Endothelial cell (in vitro differentiated cells): Measurements from ENCODE around the gene GLB1L2. TPM values are rescaled to one million over a fixed set of nuclear protein-coding genes. Genes with fewer than 3 reads are reported as not detected.

Experiments
- DNase-seq: peaks from one replicate; pipeline ENCODE4 v3.0.0; 2021; ENCODE audit warnings: low spot score
- H3K27ac Mint-ChIP-seq: one replicate; pipeline ENCODE4 v1.8.0; 2021; ENCODE audit warnings: mixed read lengths, inconsistent platforms; ENCODE audit not compliant: unreplicated experiment
- H3K27me3 Mint-ChIP-seq: one replicate; pipeline ENCODE4 v1.8.0; 2021; ENCODE audit warnings: mild to moderate bottlenecking, moderate library complexity, mixed read lengths, inconsistent platforms; ENCODE audit not compliant: unreplicated experiment
- H3K36me3 Mint-ChIP-seq: one replicate; pipeline ENCODE4 v1.8.0; 2021; ENCODE audit warnings: mild to moderate bottlenecking, low read depth, mixed read lengths, inconsistent platforms; ENCODE audit not compliant: unreplicated experiment
- H3K4me1 Mint-ChIP-seq: one replicate; pipeline ENCODE4 v1.8.0; 2021; ENCODE audit warnings: mild to moderate bottlenecking, mixed read lengths, inconsistent platforms; ENCODE audit not compliant: unreplicated experiment
- H3K4me3 Mint-ChIP-seq: one replicate; pipeline ENCODE4 v1.8.0; 2021; ENCODE audit warnings: mild to moderate bottlenecking, mixed read lengths, inconsistent platforms; ENCODE audit not compliant: unreplicated experiment
- H3K9me3 Mint-ChIP-seq: one replicate; pipeline ENCODE4 v1.8.0; 2021; ENCODE audit warnings: mixed read lengths, inconsistent platforms; ENCODE audit not compliant: unreplicated experiment
- CTCF ChIP-seq: fragments of 200-600 bp; sonication (generic); IDR thresholded peaks from one replicate; pipeline ENCODE4 v1.5.0; 2021; ENCODE audit warnings: antibody characterized with exemption; ENCODE audit not compliant: unreplicated experiment
- total RNA-seq: library from RNA; stranded (reverse); fragmentation: NEBNext Ultra II Directional; extraction: Animal tissue kit (Norgen Biotek cat#: 25700); gene quantifications from one replicate; pipeline ENCODE4 v1.2.1, GENCODE V29; 2021; ENCODE audit not compliant: unreplicated experiment

Gene GLB1L2
- total RNA-seq, 1 donor from 2014 or later = 5.0 TPM

- peaks cover 9% of the 10 kb centered on the region for H3K27me3 Mint-ChIP-seq
- no peak overlapping the region for H3K4me3 Mint-ChIP-seq
- no peak for TF ChIP-seq CTCF
- no peak overlapping the region for H3K27ac Mint-ChIP-seq
- H3K4me1 Mint-ChIP-seq = peaks cover 15% of the 10 kb centered on the region
- no peaks in the 10 kb centered on the region for H3K36me3 Mint-ChIP-seq
- no peak for DNase-seq
- H3K9me3 Mint-ChIP-seq = no peaks in the 10 kb centered on the region
These were observed 25.1 kb downstream of the GLB1L2 start for GRCh38 chr11:134356656-134357544.

GRCh38 chr11:134357545-134357839 lies 25.7 kb downstream of the GLB1L2 start:
- no peaks in the 10 kb centered on the region for H3K36me3 Mint-ChIP-seq
- H3K4me3 Mint-ChIP-seq = no peak overlapping the region
- peaks cover 18% of the 10 kb centered on the region for H3K4me1 Mint-ChIP-seq
- peaks cover 11% of the 10 kb centered on the region for H3K27me3 Mint-ChIP-seq
- H3K9me3 Mint-ChIP-seq = no peaks in the 10 kb centered on the region
- TF ChIP-seq CTCF = no peak
- no peak for DNase-seq
- H3K27ac Mint-ChIP-seq = no peak overlapping the region

- no peaks in the 10 kb centered on the region for H3K36me3 Mint-ChIP-seq
- no peak for DNase-seq
These were observed 26.5 kb downstream of the GLB1L2 start for GRCh38 chr11:134358165-134358855.

GRCh38 chr11:134358856-134359490 lies 27.2 kb downstream of the GLB1L2 start:
- Mint-ChIP-seq H3K36me3 (no peaks in the 10 kb centered on the region), H3K9me3 (no peaks in the 10 kb centered on the region), H3K4me3 (no peak overlapping the region), H3K27ac (no peak overlapping the region), H3K4me1 (peaks cover 18% of the 10 kb centered on the region), H3K27me3 (peaks cover 11% of the 10 kb centered on the region)
- DNase-seq = no peak
- TF ChIP-seq CTCF = no peak

More at GRCh38 chr11:134358165-134358855, 26.5 kb downstream of the GLB1L2 start:
- H3K4me3 Mint-ChIP-seq = no peak overlapping the region
- H3K27me3 Mint-ChIP-seq = peaks cover 11% of the 10 kb centered on the region
- no peaks in the 10 kb centered on the region for H3K9me3 Mint-ChIP-seq
- no peak overlapping the region for H3K27ac Mint-ChIP-seq
- peaks cover 18% of the 10 kb centered on the region for H3K4me1 Mint-ChIP-seq
- no peak for TF ChIP-seq CTCF

GRCh38 chr11:134359646-134360045 lies 27.9 kb downstream of the GLB1L2 start:
- Mint-ChIP-seq H3K4me1 (peaks cover 18% of the 10 kb centered on the region), H3K9me3 (no peaks in the 10 kb centered on the region), H3K36me3 (no peaks in the 10 kb centered on the region), H3K27ac (peak overlapping the region; percentile 5), H3K4me3 (no peak overlapping the region), H3K27me3 (peaks cover 11% of the 10 kb centered on the region)
- no peak for DNase-seq
- no peak for TF ChIP-seq CTCF
